HG03280 (cell line): Measurements from ENCODE around the gene SNX33.
A peak's percentile ranks its signal among the peaks of the same experiment; 100 is the strongest.

Experiments used
- ATAC-seq: cut with Tn5 transposase; IDR thresholded peaks from one replicate; pipeline ENCODE4 v1.9.1; 2021; ENCODE audit warnings: mild to moderate bottlenecking, moderate library complexity; ENCODE audit not compliant: unreplicated experiment

SNX33 gene

GRCh38 chr15:75640483-75641178 is 7.1 kb upstream of the SNX33 start:
- peak; percentile 23 for ATAC-seq

GRCh38 chr15:75641179-75641503 is 6.6 kb upstream of the SNX33 start:
- no peak for ATAC-seq

DNA sequence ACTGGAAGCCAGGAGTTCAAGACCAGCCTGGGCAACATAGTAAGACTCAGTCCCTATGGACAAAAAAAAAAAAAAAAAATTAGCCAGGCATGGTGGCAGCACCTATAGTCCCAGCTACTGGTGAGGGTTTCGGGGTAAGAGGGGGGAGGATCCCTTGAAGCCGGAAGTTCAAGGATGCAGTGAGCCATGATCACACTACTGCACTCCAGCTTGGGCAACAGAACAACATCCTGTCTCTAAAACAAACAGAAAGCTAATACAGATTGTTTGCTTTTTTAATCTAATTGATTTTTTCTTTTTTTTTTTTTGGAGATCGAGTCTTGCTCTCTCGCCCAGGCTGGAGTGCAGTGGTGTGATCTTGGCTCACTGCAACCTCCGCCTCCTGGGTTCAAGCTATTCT is 6.1 kb upstream of the SNX33 start:
- no peak for ATAC-seq

- no peak for ATAC-seq
Measured at GRCh38 chr15:75644376-75644775, 3.3 kb upstream of the SNX33 start.

DNA sequence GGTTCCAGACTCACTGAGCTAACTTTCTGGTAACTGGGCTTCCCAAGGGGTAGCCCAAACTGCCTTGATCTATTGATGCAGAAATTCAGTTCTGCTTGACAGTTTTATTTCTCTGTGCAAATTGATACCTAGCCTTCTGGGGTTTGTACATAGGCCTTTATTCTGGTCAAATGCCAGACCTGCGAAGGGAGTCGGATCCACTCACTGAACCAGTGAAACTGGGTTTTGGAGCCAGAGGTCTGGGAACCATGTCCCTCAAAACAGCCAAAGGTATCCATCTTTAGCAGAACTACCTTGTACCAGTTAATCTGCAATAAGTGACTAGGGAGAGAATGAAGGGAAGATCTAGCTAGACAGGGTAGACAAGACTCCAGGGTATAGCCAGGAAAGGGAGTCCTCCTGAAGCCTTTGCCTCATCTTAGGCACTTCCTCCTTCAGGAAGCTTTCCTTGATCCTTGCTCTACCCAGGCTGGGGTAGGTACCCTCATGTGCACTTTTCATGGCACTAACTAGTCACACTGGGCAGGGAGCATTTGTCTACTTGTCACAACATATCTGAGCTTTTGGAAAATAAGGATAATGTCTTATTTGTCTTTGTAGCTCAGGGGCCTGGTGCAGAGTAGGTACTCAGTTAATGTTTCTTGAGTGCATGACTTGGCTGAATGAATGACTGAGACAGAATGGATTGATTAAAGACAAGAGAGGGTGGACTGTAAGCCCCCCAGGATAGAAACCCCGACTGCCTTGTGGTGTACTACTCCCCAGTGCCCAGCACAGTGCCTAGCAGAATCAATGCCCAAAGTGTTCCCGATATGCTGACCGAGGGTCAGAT is 1.4 kb upstream of the SNX33 start:
- no peak for ATAC-seq

GRCh38 chr15:75646944-75647364 is 758 bp upstream of the SNX33 start:
- no peak for ATAC-seq

- ATAC-seq: no peak
Measured at GRCh38 chr15:75648156-75649000, 666 bp downstream of the SNX33 start.

DNA sequence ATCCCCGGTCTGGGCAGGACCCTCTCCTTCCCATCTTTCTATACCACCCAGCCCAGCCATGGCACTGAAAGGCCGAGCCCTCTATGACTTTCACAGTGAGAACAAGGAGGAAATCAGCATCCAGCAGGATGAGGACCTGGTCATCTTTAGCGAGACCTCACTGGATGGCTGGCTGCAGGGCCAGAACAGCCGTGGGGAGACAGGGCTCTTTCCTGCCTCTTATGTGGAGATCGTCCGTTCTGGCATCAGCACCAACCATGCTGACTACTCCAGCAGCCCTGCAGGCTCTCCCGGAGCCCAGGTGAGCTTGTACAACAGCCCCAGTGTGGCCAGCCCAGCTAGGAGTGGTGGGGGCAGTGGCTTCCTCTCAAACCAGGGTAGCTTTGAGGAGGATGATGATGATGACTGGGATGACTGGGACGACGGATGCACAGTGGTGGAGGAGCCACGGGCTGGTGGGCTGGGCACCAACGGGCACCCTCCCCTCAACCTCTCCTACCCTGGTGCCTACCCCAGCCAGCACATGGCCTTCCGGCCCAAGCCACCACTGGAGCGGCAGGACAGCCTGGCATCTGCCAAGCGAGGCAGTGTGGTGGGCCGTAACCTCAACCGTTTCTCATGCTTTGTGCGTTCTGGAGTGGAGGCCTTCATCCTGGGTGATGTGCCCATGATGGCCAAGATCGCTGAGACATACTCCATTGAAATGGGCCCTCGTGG is 1.5 kb downstream of the SNX33 start:
- no peak for ATAC-seq

DNA sequence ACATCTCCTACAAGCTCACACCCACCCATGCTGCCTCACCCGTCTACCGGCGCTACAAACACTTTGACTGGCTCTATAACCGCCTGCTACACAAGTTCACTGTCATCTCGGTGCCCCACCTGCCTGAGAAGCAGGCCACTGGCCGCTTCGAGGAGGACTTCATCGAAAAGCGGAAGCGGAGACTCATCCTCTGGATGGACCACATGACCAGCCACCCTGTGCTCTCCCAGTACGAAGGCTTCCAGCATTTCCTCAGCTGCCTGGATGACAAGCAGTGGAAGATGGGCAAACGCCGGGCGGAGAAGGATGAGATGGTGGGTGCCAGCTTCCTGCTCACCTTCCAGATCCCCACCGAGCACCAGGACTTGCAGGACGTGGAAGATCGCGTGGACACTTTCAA is 2.1 kb downstream of the SNX33 start:
- no peak for ATAC-seq

DNA sequence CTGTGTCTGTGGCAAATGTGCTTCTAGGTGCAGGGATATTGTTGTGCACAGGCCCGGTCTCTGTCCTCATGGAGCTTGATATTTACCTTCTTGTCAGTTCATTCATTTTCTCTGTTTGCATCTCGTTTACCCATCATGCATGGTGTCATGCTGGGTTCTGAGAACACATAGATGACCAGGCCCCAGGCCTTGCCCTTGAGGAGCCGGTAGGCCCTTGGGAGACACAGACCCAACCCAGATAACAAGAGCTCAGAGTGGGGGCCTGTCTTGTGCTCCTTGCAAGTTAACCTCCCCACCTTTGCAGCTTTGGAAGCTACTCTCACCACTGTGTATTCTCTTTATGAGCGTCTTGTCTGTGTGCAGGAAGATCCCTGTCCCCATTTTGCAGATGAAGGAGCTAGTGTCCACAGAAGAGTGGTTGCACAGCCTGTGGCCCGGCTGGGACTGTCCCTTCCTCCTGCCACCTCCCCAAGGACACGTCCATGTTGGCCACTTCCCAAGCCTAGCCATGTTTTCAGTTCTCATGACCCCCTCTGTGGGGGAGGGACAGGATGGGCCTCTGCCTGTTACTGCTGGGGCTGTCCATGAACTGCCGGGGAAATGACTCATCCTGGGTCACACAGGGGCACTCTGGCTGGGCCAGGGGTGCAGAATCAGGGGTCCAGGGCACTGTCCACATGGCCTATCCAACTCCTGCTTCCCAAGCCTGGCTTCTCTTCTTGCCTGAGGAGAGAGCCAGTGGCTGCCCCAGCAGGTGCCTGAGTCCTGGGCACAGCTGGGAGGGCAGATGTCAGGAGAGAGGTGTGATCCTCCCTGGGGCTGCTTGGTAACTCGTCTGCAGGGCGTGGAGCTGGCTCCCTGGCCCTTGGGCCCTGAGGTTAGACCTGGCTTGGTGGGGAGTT is 3.4 kb downstream of the SNX33 start:
- no peak for ATAC-seq

DNA sequence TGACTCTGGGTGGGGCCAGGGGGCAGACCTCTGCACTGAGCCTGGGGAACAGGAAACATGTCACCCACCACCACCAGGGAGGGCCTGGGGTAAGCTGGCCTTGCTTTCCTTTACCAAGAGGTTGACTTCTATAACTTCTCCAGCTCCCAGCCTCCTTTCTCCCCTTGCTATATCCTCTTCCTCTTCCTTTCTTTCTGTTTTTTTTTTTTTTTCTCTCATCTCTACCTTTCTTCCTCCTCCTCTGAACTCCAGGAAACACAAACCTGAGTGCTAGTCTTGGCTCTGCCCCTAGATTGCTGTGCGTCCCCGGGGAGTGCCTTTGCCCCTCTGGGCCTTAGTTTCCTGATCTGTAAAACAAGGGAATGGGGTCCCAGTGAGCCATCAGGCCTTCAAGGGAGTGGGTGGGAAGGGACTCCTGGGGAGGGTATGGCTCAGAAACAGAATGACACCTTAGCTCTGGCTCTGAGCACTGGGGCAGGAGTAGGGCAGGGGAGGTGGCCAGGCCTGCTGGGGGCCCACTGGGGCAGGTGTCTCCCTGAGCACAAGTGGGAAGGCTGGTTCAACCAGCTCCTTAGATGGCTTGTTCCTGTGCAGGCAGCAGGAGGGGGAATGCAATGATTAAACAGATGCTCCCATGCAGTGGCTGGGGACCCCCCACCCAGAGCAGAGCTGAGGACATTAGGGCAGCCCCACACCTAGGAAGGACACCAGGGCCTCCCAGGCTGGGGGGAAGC is 4.3 kb downstream of the SNX33 start:
- ATAC-seq: no peak

GRCh38 chr15:75653347-75653913 is 5.7 kb downstream of the SNX33 start:
- ATAC-seq: no peak

DNA sequence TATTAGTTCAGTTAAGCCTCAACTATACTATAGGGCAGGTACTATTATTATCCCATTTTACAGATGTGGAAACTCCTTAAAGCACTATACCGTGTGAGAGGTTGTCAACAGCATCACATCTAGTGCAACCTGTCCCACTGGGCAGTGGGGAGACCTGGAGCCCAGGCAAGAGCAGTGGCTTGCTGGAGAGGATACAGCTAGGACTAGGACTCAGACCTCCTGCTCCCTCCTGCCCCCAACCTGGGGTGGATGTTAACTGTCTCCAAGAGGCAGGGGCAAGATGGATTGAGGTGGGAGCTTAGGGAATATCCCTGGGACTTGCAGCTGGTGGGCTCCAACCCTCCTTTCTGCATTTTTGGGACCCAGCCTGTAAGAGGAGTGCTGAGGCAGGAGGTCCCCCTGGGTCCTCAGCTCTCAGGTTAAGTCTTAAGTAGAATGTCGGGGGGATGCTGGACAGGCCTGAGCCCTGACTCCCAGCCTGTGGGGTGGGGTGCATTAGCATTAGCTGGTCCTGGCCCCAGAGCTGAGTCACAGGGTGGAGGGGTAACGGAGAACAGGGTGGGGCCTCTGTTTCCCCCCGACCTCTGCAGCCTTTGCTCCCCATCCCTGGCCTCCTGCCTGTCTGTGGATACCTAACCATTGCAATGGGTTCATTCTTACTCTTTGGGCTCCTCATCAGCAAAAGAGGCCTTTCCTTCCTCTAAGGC is 6.6 kb downstream of the SNX33 start:
- no peak for ATAC-seq

- no peak for ATAC-seq
Measured at GRCh38 chr15:75655931-75656330, 8.2 kb downstream of the SNX33 start.

DNA sequence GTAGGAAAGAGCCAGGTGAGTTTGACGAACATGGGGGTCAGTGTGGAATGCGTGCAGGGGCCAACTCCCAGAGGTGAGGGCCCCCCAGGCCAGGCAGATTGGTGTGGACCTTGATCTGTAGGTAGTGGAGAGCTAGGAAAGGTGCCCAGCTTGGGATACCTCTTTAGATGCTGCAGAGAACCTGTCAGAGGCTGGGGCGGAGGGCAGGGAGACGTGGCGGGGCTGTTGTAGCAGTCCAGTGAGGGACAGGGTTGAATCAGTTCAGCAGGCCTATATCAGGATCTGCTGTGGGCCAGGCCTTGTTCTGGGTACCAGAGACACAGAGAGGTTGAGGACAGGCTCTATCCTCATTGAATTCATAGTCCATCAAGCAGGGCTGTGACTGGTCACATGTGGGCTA is 8.6 kb downstream of the SNX33 start:
- no peak for ATAC-seq

DNA sequence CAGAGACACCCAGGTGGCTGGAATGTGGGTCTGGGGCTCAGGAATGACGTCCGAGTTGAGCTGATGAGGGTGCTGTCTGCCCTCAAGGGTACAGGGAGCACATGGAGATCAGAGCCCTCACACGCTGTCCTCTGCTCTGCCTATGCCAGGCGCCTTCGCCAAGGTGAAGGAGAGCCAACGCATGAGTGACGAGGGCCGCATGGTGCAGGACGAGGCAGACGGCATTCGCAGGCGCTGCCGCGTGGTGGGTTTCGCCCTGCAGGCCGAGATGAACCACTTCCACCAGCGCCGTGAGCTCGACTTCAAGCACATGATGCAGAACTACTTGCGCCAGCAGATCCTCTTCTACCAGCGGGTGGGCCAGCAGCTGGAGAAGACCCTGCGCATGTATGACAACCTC is 9.1 kb downstream of the SNX33 start:
- no peak for ATAC-seq

DNA sequence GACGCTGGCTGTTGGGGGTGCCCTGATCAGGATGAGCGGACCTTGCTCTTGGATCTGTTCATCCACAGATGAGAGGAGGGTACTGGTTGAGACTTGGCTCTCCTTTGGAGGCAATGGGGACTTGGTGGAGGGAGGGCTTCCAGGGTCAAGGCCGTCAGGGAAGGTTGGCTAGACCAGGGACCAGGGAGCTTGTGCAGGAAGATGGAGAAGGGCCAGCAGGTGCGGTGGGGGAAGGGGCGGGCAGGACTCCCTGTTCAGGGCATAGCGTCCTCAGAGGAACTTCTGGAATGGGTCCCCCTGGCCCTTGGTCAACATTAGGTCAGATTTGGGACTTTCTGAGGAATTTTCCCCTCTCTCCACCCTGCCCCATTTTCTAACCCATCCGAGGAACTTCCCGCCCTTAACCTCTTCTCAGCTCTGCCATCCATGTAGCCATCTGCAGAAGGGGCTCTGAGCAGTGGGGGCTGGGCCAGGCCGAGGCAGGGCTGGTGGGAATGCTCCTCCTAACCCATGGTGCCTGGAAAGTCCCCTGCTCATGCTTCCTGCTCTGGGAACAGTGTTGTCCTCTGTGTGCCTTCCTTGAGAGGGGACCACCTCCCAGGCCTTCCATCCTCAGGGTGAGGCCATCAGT is 11.5 kb downstream of the SNX33 start:
- ATAC-seq: no peak
